ACC112 (cell line): ENCODE data around the gene UBE2D4.

ENCODE experiments used
- H2AFZ ChIP-seq: fragments of 200-600 bp; sonication (generic); one replicate; pipeline ENCODE4 v1.6.0; 2017; ENCODE audit warnings: antibody characterized with exemption, low read length; ENCODE audit not compliant: unreplicated experiment
- H3K27ac ChIP-seq: fragments of 200-600 bp; sonication (generic); 2 replicates; pipeline ENCODE4 v1.5.1; 2014; ENCODE audit warnings: low read depth, mild to moderate bottlenecking, antibody characterized with exemption, low read length, moderate library complexity
- H3K27me3 ChIP-seq: fragments of 200-600 bp; sonication (generic); 2 replicates; pipeline ENCODE4 v1.6.1; 2014; ENCODE audit warnings: mild to moderate bottlenecking, antibody characterized with exemption, low read length, moderate library complexity, mixed read lengths; ENCODE audit not compliant: insufficient read depth
- H3K36me3 ChIP-seq: fragments of 200-600 bp; sonication (generic); 2 replicates; pipeline ENCODE4 v1.6.1; 2016; ENCODE audit warnings: mild to moderate bottlenecking, antibody characterized with exemption, low read length, moderate library complexity, mixed read lengths; ENCODE audit not compliant: insufficient read depth
- H3K4me1 ChIP-seq: fragments of 200-600 bp; sonication (generic); one replicate; pipeline ENCODE4 v1.6.1; 2016; ENCODE audit warnings: low read length, mixed read lengths; ENCODE audit not compliant: insufficient read depth, unreplicated experiment, control insufficient read depth
- H3K4me3 ChIP-seq: fragments of 200-600 bp; sonication (generic); 2 replicates; pipeline ENCODE4 v1.5.1; 2014; ENCODE audit warnings: mild to moderate bottlenecking, low read depth, low read length
- H3K79me2 ChIP-seq: fragments of 200-600 bp; sonication (generic); one replicate; pipeline ENCODE4 v1.6.0; 2016; ENCODE audit warnings: low read length; ENCODE audit not compliant: control insufficient read depth, unreplicated experiment, insufficient read depth

The UBE2D4 gene

GRCh38 chr7:43925984-43926797, at the start of gene UBE2D4:
Gene UBE2D4 (plus strand): TSS chr7:43926436. CDS start chr7:43926533, 97 bp downstream.
- Histone ChIP-seq H3K27me3 (no peaks in the 10 kb centered on the region), H3K27ac (peak within 1 kb of the TSS; percentile 76), H3K79me2 (peaks cover 5% of the 10 kb centered on the region), H3K4me3 (peak within 1 kb of the TSS; percentile 98), H3K4me1 (no peaks in the 10 kb centered on the region), H3K36me3 (no peaks in the 10 kb centered on the region), H2AFZ (peak within 1 kb of the TSS; percentile 97)

GRCh38 chr7:43876976-43877745, 49.1 kb upstream of the UBE2D4 start:
- H3K79me2 ChIP-seq: no peaks in the 10 kb centered on the region
- H2AFZ ChIP-seq: no peak overlapping the region
- H3K27ac ChIP-seq: no peak overlapping the region
- peaks cover 51% of the 10 kb centered on the region for H3K4me1 ChIP-seq
- no peaks in the 10 kb centered on the region for H3K27me3 ChIP-seq
- H3K36me3 ChIP-seq: peaks cover 44% of the 10 kb centered on the region
- H3K4me3 ChIP-seq: no peak overlapping the region

- Histone ChIP-seq H3K79me2 (no peaks in the 10 kb centered on the region), H3K36me3 (peaks cover 44% of the 10 kb centered on the region), H3K27me3 (no peaks in the 10 kb centered on the region), H3K4me3 (no peak overlapping the region), H2AFZ (no peak overlapping the region), H3K4me1 (peaks cover 49% of the 10 kb centered on the region), H3K27ac (peak overlapping the region; percentile 53; the same call in 1 of the 2 replicates)
These were observed 48.0 kb upstream of the UBE2D4 start for GRCh38 chr7:43877968-43878864.

- Histone ChIP-seq H3K27me3 (no peaks in the 10 kb centered on the region), H3K4me1 (peaks cover 43% of the 10 kb centered on the region), H3K4me3 (no peak overlapping the region), H3K79me2 (no peaks in the 10 kb centered on the region), H2AFZ (no peak overlapping the region), H3K36me3 (peaks cover 44% of the 10 kb centered on the region), H3K27ac (peak overlapping the region; percentile 53)
These were observed 47.4 kb upstream of the UBE2D4 start for GRCh38 chr7:43878867-43879266.

- peak overlapping the region; percentile 53 for H3K27ac ChIP-seq
- no peak overlapping the region for H3K4me3 ChIP-seq
- peaks cover 39% of the 10 kb centered on the region for H3K4me1 ChIP-seq
- peaks cover 44% of the 10 kb centered on the region for H3K36me3 ChIP-seq
- no peaks in the 10 kb centered on the region for H3K27me3 ChIP-seq
- no peaks in the 10 kb centered on the region for H3K79me2 ChIP-seq
- no peak overlapping the region for H2AFZ ChIP-seq
These were observed 46.8 kb upstream of the UBE2D4 start for GRCh38 chr7:43879477-43879876.

- Histone ChIP-seq H3K27ac (peak overlapping the region; percentile 53), H2AFZ (no peak overlapping the region), H3K79me2 (no peaks in the 10 kb centered on the region), H3K4me3 (no peak overlapping the region), H3K4me1 (peaks cover 39% of the 10 kb centered on the region), H3K36me3 (peaks cover 45% of the 10 kb centered on the region), H3K27me3 (no peaks in the 10 kb centered on the region)
These were observed 45.6 kb upstream of the UBE2D4 start for GRCh38 chr7:43880596-43880995.

GRCh38 chr7:43884209-43884608, 42.0 kb upstream of the UBE2D4 start:
- Histone ChIP-seq H3K27me3 (no peaks in the 10 kb centered on the region), H3K4me1 (peaks cover 36% of the 10 kb centered on the region), H2AFZ (no peak overlapping the region), H3K79me2 (peaks cover 15% of the 10 kb centered on the region), H3K27ac (no peak overlapping the region), H3K4me3 (no peak overlapping the region), H3K36me3 (peaks cover 23% of the 10 kb centered on the region)

GRCh38 chr7:43884617-43885016, 41.6 kb upstream of the UBE2D4 start:
- H3K27ac ChIP-seq: no peak overlapping the region
- no peak overlapping the region for H2AFZ ChIP-seq
- H3K27me3 ChIP-seq: no peaks in the 10 kb centered on the region
- no peak overlapping the region for H3K4me3 ChIP-seq
- peaks cover 19% of the 10 kb centered on the region for H3K79me2 ChIP-seq
- peaks cover 23% of the 10 kb centered on the region for H3K36me3 ChIP-seq
- H3K4me1 ChIP-seq: peaks cover 36% of the 10 kb centered on the region

GRCh38 chr7:43888993-43889945, 37.0 kb upstream of the UBE2D4 start:
- H3K4me1 ChIP-seq: peaks cover 13% of the 10 kb centered on the region
- H3K36me3 ChIP-seq: peaks cover 7% of the 10 kb centered on the region
- H3K79me2 ChIP-seq: peaks cover 53% of the 10 kb centered on the region
- H3K27me3 ChIP-seq: no peaks in the 10 kb centered on the region
- no peak overlapping the region for H3K4me3 ChIP-seq
- no peak overlapping the region for H2AFZ ChIP-seq
- 0 out of 2 replicates have a peak overlapping the region, but pooled peaks have one; percentile 14 for H3K27ac ChIP-seq
